ENCODE results near the gene ARHGEF28.

DNA sequence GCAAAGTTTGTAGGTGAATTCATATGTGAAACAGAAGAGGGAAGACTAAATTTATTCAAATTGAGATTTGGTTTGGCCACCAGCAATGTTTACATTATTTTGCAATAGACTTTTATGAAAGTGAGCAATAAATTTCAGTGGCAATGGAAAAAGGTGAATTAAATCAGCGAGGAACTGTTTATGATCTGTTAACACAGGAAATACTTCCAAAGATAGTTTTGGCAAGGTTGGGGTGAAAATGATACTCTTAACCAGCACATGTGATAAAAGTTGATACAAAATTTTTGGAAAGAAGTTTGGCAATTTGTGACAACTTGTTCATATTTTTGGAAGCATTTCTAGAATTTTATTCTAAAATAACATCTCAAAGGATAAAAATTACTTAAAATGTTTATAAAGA, 119.8 kb downstream of the ARHGEF28 start:
- TF ChIP-seq POLR2AphosphoS5 (IDR thresholded peaks at IDR 0.05): no peak
- TF ChIP-seq CTCF (IDR thresholded peaks at IDR 0.05): no peak
- no peak for TF ChIP-seq POLR2A (IDR thresholded peaks at IDR 0.05)

Data from upper lobe of left lung (tissue), 4 donors.